Cardiac muscle cell (in vitro differentiated cells and primary cell): ENCODE measurements around the gene LRP5. TPM values are rescaled to one million over a fixed set of nuclear protein-coding genes. Genes with fewer than 3 reads are reported as not detected.

ENCODE experiments used
- DNase-seq, 2 donors: peaks; one replicate each; pipeline versions ENCODE4 v3.0.0 to v3.0.0-alpha.2; 2010 to 2017; ENCODE audit warnings: low read depth in 1 of 2, low spot score in 1 of 2
- H3K27ac ChIP-seq: fragments of 200-600 bp; sonication (generic); 2 replicates; pipeline ENCODE4 v1.5.1; 2016
- H3K27me3 ChIP-seq: fragments of 200-600 bp; sonication (generic); 2 replicates; pipeline ENCODE4 v1.6.0; 2016; ENCODE audit warnings: control low read depth
- H3K36me3 ChIP-seq: fragments of 200-600 bp; sonication (generic); 2 replicates; pipeline ENCODE4 v1.5.1; 2016; ENCODE audit warnings: control low read depth
- H3K4me1 ChIP-seq: fragments of 200-600 bp; sonication (generic); 2 replicates; pipeline ENCODE4 v1.8.1; 2017; ENCODE audit warnings: low read depth, mild to moderate bottlenecking, mixed run types
- H3K4me3 ChIP-seq: fragments of 200-600 bp; sonication (generic); 2 replicates; pipeline ENCODE4 v1.5.1; 2016; ENCODE audit warnings: mild to moderate bottlenecking
- H3K9me3 ChIP-seq: fragments of 200-600 bp; sonication (generic); 2 replicates; pipeline ENCODE4 v1.5.1; 2017; ENCODE audit warnings: low read depth, mild to moderate bottlenecking, control low read depth
- CTCF ChIP-seq: IDR thresholded peaks from 2 replicates; pipeline ENCODE4 v1.5.1; 2012; ENCODE audit warnings: low read depth, mild to moderate bottlenecking, low read length
- polyA plus RNA-seq: library from polyadenylated mRNA; unstranded; fragments of >200 nt; fragmentation: Nextera tagmentation; extraction: Ambion mirVana; gene quantifications from 2 replicates; pipeline ENCODE4 v1.2.1, GENCODE V29; 2016
- total RNA-seq: library from RNA; depleted of rRNA; stranded (reverse); fragments of >200 nt; gene quantifications from 2 replicates; pipeline ENCODE4 v1.2.3, GENCODE V29; 2016

Gene LRP5
- total and polyA plus RNA-seq, 2 experiments from 2014 or later, result 29.1 to 245 TPM

- Histone ChIP-seq H3K36me3 (no peaks in the 10 kb centered on the region), H3K27ac (no peak overlapping the region), H3K4me1 (peaks cover 7% of the 10 kb centered on the region), H3K27me3 (no peaks in the 10 kb centered on the region), H3K9me3 (no peaks in the 10 kb centered on the region), H3K4me3 (no peak overlapping the region)
- TF ChIP-seq CTCF, result no peak
- no peak for DNase-seq
Measured at GRCh38 chr11:68334923-68335322, 22.5 kb downstream of the LRP5 start.

DNA sequence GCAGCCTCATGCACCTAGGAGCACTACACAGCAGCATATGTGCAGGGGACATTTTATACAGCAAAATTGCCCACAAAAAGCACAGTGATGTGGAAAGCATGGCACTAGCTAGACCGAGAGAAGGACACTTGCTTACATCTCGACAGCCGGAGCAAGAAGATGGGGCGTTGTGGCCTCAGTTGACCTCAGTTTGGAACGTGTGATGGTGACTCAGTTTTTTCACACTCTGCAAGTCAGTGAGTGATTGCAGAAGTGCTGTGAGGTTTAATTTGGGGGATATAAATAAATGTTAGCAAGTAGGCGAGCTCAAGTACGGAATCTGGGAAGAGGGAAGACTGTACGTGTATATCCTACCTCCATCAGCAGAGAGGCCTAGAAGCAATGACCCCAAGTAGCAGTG is 23.3 kb downstream of the LRP5 start:
- Histone ChIP-seq H3K9me3 (no peaks in the 10 kb centered on the region), H3K4me3 (no peak overlapping the region), H3K36me3 (no peaks in the 10 kb centered on the region), H3K4me1 (peaks cover 5% of the 10 kb centered on the region), H3K27ac (no peak overlapping the region), H3K27me3 (no peaks in the 10 kb centered on the region)
- DNase-seq, result no peak
- no peak for TF ChIP-seq CTCF

GRCh38 chr11:68336716-68337115 is 24.3 kb downstream of the LRP5 start:
- no peak overlapping the region for H3K27ac ChIP-seq
- DNase-seq, result no peak
- no peak for TF ChIP-seq CTCF
- H3K36me3 ChIP-seq, result no peaks in the 10 kb centered on the region
- H3K27me3 ChIP-seq, result no peaks in the 10 kb centered on the region
- H3K9me3 ChIP-seq, result no peaks in the 10 kb centered on the region
- H3K4me1 ChIP-seq, result peaks cover 10% of the 10 kb centered on the region
- no peak overlapping the region for H3K4me3 ChIP-seq

DNA sequence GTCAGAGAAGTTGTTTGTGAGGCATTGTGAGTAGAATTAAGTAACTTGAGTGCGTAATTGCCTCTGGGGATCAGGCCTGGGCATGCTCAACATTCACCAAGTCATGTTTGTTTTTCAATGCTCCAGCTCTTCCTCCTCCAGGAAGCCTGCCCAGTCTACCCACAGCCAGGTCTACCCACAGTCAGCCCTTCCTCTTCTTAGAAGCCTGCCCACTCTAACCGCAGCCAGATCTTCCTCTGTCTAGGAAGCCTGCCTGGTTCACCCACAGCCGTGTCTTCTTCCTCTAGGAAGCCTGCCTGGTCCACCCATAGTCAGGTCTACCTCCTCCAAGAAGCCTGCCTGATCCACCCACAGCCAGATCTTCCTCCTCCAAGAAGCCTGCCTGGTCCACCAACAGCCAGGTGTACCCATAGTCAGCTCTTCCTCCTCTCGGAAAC is 25.0 kb downstream of the LRP5 start:
- Histone ChIP-seq H3K9me3 (no peaks in the 10 kb centered on the region), H3K27ac (no peak overlapping the region), H3K4me1 (peaks cover 14% of the 10 kb centered on the region), H3K4me3 (no peak overlapping the region), H3K36me3 (no peaks in the 10 kb centered on the region), H3K27me3 (no peaks in the 10 kb centered on the region)
- no peak for DNase-seq
- TF ChIP-seq CTCF, result no peak

DNA sequence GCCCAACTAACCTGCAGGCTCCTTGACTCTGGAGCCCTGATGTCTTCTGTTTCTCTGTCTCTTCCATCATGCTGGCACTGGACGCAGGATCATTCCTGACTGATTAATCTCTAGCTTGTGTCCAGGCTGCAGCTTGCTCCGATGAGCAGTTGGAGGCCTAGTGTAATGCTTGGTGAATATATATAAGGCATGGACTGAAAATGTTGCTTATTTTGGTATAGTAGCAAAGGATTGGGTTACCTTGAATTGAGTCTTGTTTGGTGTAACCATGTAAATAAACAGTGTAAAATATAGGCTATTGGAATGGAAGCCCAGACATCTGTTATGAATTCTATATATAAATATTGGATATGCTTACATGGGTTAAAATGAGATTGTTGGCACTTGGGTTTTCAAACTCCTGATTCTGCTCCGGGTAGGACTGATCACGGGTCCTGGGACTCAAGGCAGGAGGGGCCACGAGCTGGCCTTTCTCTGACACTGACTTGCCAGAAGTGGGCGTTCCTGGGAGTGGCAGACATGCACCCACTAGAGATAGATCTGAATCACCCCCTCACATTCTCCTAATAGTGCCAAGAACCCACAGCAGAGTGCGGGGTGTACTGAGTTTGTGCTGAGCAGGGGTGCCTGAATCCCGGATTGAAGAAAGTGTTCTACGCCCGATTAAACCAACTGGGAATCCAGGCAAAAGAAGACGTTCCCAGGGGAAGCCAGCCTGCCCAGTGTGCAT is 25.8 kb downstream of the LRP5 start:
- H3K27ac ChIP-seq, result no peak overlapping the region
- TF ChIP-seq CTCF, result no peak
- no peak for DNase-seq
- no peaks in the 10 kb centered on the region for H3K27me3 ChIP-seq
- H3K9me3 ChIP-seq, result no peaks in the 10 kb centered on the region
- peaks cover 19% of the 10 kb centered on the region for H3K4me1 ChIP-seq
- no peaks in the 10 kb centered on the region for H3K36me3 ChIP-seq
- no peak overlapping the region for H3K4me3 ChIP-seq
